Keratinocyte (primary cell): Measurements from ENCODE around the gene AKR7A3. TPM values are rescaled to one million over a fixed set of nuclear protein-coding genes. Genes with fewer than 3 reads are reported as not detected.

Experiments used
- DNase-seq: peaks from one replicate; pipeline ENCODE4 v3.0.0-alpha.2; 2011; ENCODE audit warnings: low read depth, missing footprints, low spot score
- FAIRE-seq: peaks from 2 replicates; lab custom pipeline; 2011; peaks lifted over from hg19 to GRCh38; lab: Jason Lieb, UNC
- H2AFZ ChIP-seq: 2 replicates; pipeline ENCODE4 v1.6.0; 2012; ENCODE audit warnings: low read length, control low read depth, inconsistent platforms; ENCODE audit not compliant: control insufficient read depth
- H3K27ac ChIP-seq: 2 replicates; pipeline ENCODE4 v1.5.1; 2011; ENCODE audit warnings: low read length; ENCODE audit not compliant: control insufficient read depth, insufficient read depth
- H3K27me3 ChIP-seq: 3 replicates; pipeline ENCODE4 v1.6.0; 2011; ENCODE audit warnings: low read length; ENCODE audit not compliant: control insufficient read depth, insufficient read depth; ENCODE audit errors: extremely low read depth
- H3K36me3 ChIP-seq, 2 experiments: 2 replicates in 1 of 2; 3 replicates in 1 of 2; pipeline ENCODE4 v1.5.1; 2011; ENCODE audit warnings: low read length in 2 of 2, mild to moderate bottlenecking in 1 of 2; ENCODE audit not compliant: control insufficient read depth in 2 of 2, insufficient read depth in 2 of 2; ENCODE audit errors: extremely low read depth in 1 of 2
- H3K4me1 ChIP-seq: 3 replicates; pipeline ENCODE4 v1.5.1; 2011; ENCODE audit warnings: low read length; ENCODE audit not compliant: control insufficient read depth, insufficient read depth; ENCODE audit errors: extremely low read depth
- H3K4me2 ChIP-seq: 3 replicates; pipeline ENCODE4 v1.6.0; 2011; ENCODE audit warnings: low read depth, low read length; ENCODE audit not compliant: control insufficient read depth, insufficient read depth; ENCODE audit errors: extremely low read depth
- H3K4me3 ChIP-seq, 3 experiments: fragments of 200-600 bp in 1 of 3; sonication (generic) in 1 of 3; 2 replicates in 2 of 3; 3 replicates in 1 of 3; pipeline ENCODE4 v1.5.1; 2011 to 2016; ENCODE audit warnings: low read length in 3 of 3, mild to moderate bottlenecking in 3 of 3, control low read depth in 2 of 3, inconsistent platforms in 1 of 3, low read depth in 1 of 3, mixed read lengths in 1 of 3, mixed run types in 1 of 3, moderate library complexity in 1 of 3; ENCODE audit not compliant: control insufficient read depth in 2 of 3, insufficient read depth in 2 of 3; ENCODE audit errors: extremely low read depth in 1 of 3
- H3K79me2 ChIP-seq: 2 replicates; pipeline ENCODE4 v1.6.0; 2012; ENCODE audit warnings: low read length; ENCODE audit not compliant: control insufficient read depth, insufficient read depth
- H3K9ac ChIP-seq: 3 replicates; pipeline ENCODE4 v1.6.0; 2011; ENCODE audit warnings: low read length; ENCODE audit not compliant: control insufficient read depth, insufficient read depth; ENCODE audit errors: extremely low read depth
- H3K9me1 ChIP-seq: 3 replicates; pipeline ENCODE4 v1.6.0; 2011; ENCODE audit warnings: low read length; ENCODE audit not compliant: control insufficient read depth, insufficient read depth; ENCODE audit errors: extremely low read depth
- H3K9me3 ChIP-seq: 2 replicates; pipeline ENCODE4 v1.5.1; 2012; ENCODE audit warnings: low read depth, low read length; ENCODE audit not compliant: control insufficient read depth
- H4K20me1 ChIP-seq: 3 replicates; pipeline ENCODE4 v1.6.0; 2011; ENCODE audit warnings: low read length; ENCODE audit not compliant: control insufficient read depth, insufficient read depth; ENCODE audit errors: extremely low read depth
- CTCF ChIP-seq, 3 experiments: IDR thresholded peaks in 1 of 3; conservative IDR thresholded peaks in 1 of 3; optimal IDR thresholded peaks in 1 of 3; 2 replicates in 2 of 3; 3 replicates in 1 of 3; pipeline versions ENCODE3 to v1.5.1; 2011; ENCODE audit warnings: low read length in 3 of 3, mild to moderate bottlenecking in 3 of 3, moderate library complexity in 2 of 3, control low read depth in 1 of 3, inconsistent platforms in 1 of 3; ENCODE audit not compliant: insufficient read depth in 2 of 3; ENCODE audit errors: extremely low read depth in 1 of 3
- EZH2 ChIP-seq: IDR thresholded peaks from one replicate; pipeline ENCODE4 v1.6.1; 2012; ENCODE audit warnings: inconsistent platforms, mild to moderate bottlenecking, low read length, moderate library complexity
- dilution Hi-C: fragments of 300-500 bp; cut with MboI; formaldehyde crosslinking; loops from one replicate; pipeline ENCODE4 v1.7.0; 2020; ENCODE audit warnings: low sequenced_read_pairs; ENCODE audit not compliant: extremely low pct_ligation_motif_present
- polyA plus RNA-seq, 5 experiments: library from polyadenylated mRNA; depleted of rRNA in 3 of 5; stranded (reverse) in 3 of 5; stranded (forward) in 1 of 5; unstranded in 1 of 5; fragments of >200 nt; gene quantifications; 1 replicate in 1 of 5; 2 replicates in 3 of 5; 3 replicates in 1 of 5; pipeline versions ENCODE4 v1.2.1 to v1.2.3, GENCODE V29; 2011 to 2012; ENCODE audit warnings: missing spikeins in 2 of 5, low read depth in 1 of 5, low replicate concordance in 1 of 5

AKR7A3 gene
- polyA plus RNA-seq, 1 donor (not counting 4 experiments of a cell fraction or from before 2014, with no cell fraction given) = 0.17 TPM

- Histone ChIP-seq H3K4me3 (no peak overlapping the region), H4K20me1 (peaks cover 3% of the 10 kb centered on the region), H3K4me2 (no peak overlapping the region), H3K36me3 (peaks cover 0 to 23% of the 10 kb centered on the region in 2 experiments), H2AFZ (no peak overlapping the region), H3K9me3 (no peaks in the 10 kb centered on the region), H3K79me2 (no peaks in the 10 kb centered on the region), H3K9me1 (no peaks in the 10 kb centered on the region), H3K4me1 (no peaks in the 10 kb centered on the region), H3K27ac (no peak overlapping the region), H3K27me3 (no peaks in the 10 kb centered on the region), H3K9ac (no peak overlapping the region)
- dilution Hi-C loops = no loop called here
- DNase-seq (no peak), FAIRE-seq (no peak)
- TF ChIP-seq EZH2 (no peak), CTCF (optimal IDR thresholded peaks at IDR 0.05 in 1 of 3, IDR thresholded peaks at IDR 0.05 in 1 of 3, conservative IDR thresholded peaks at IDR 0.05 in 1 of 3; ENCODE audit: extremely low read depth in 1 of 3, insufficient read depth in 2 of 3, low read length in 3 of 3) (no peak)
These were observed 39.9 kb upstream of the AKR7A3 start for GRCh38 chr1:19328486-19328885.

DNA sequence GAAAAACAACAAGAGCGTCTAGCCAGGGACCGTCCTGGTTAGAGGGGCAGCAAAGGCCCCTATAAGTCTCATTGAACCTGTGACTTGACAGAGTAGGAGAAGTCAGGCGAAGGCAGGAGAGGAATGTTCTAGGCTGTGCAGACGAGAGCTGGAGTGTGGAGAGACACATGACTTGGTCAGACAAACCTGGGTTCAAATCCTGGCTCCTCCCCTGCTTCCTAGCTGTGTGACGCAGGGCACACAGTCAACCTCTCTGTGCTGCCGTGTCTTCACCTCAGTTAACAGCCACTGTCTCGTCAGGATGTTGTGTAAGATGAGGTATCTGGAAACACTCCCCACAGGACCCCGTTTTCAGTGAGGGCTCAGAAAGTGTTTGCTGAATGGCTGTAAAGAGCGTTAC lies 39.2 kb upstream of the AKR7A3 start:
- FAIRE-seq (no peak), DNase-seq (no peak)
- Histone ChIP-seq H3K4me3 (no peak overlapping the region), H3K79me2 (no peaks in the 10 kb centered on the region), H3K27ac (no peak overlapping the region), H3K9ac (no peak overlapping the region), H3K9me1 (no peaks in the 10 kb centered on the region), H3K9me3 (no peaks in the 10 kb centered on the region), H2AFZ (no peak overlapping the region), H3K36me3 (peaks cover 0 to 23% of the 10 kb centered on the region in 2 experiments), H3K27me3 (no peaks in the 10 kb centered on the region), H4K20me1 (peaks cover 3% of the 10 kb centered on the region), H3K4me2 (no peak overlapping the region), H3K4me1 (no peaks in the 10 kb centered on the region)
- no peak for TF ChIP-seq EZH2
- no peak for TF ChIP-seq CTCF (optimal IDR thresholded peaks at IDR 0.05 in 1 of 3, IDR thresholded peaks at IDR 0.05 in 1 of 3, conservative IDR thresholded peaks at IDR 0.05 in 1 of 3; ENCODE audit: extremely low read depth in 1 of 3, insufficient read depth in 2 of 3, low read length in 3 of 3)
- dilution Hi-C loops = no loop called here
